Memory B cell (primary cell): ENCODE data around the gene GALM.

Experiments
- ATAC-seq: fragments of 150-1000 bp; cut with Tn5 transposase; 2 replicates; pipeline ENCODE4 v1.10.0; 2021; ENCODE audit warnings: low read depth, mild to moderate bottlenecking, moderate library complexity
- DNase-seq, 2 donors: peaks; one replicate each; pipeline ENCODE4 v3.0.0; 2022; ENCODE audit warnings: low spot score in 2 of 2
- H3K27ac Mint-ChIP-seq: one replicate; pipeline ENCODE4 v1.8.0; 2022; ENCODE audit warnings: mild to moderate bottlenecking, moderate library complexity, mixed read lengths
- H3K27me3 Mint-ChIP-seq: one replicate; pipeline ENCODE4 v1.8.0; 2022; ENCODE audit warnings: mixed read lengths
- H3K36me3 Mint-ChIP-seq: one replicate; pipeline ENCODE4 v1.8.0; 2022; ENCODE audit warnings: mild to moderate bottlenecking, mixed read lengths
- H3K4me1 Mint-ChIP-seq: one replicate; pipeline ENCODE4 v1.8.0; 2022; ENCODE audit warnings: mixed read lengths
- H3K4me3 Mint-ChIP-seq: one replicate; pipeline ENCODE4 v1.8.0; 2022; ENCODE audit warnings: mild to moderate bottlenecking, moderate library complexity, mixed read lengths
- H3K9me3 Mint-ChIP-seq: one replicate; pipeline ENCODE4 v1.8.0; 2022; ENCODE audit warnings: mixed read lengths

GALM gene

GRCh38 chr2:38665854-38666555 lies at the start of gene GALM:
TSS of gene GALM (plus strand) at chr2:38666114. CDS start at chr2:38666162, 48 bp downstream.
- Mint-ChIP-seq H3K4me1 (peaks cover 15% of the 10 kb centered on the region), H3K9me3 (no peaks in the 10 kb centered on the region), H3K4me3 (peak within 1 kb of the TSS; percentile 89), H3K36me3 (peaks cover 3% of the 10 kb centered on the region), H3K27ac (peak within 1 kb of the TSS; percentile 79), H3K27me3 (no peaks in the 10 kb centered on the region)
- ATAC-seq, result peak; percentile 49
- peak; percentile 10 to 28 for DNase-seq

- H3K27me3 Mint-ChIP-seq, result peaks cover 42% of the 10 kb centered on the region
- H3K4me3 Mint-ChIP-seq, result no peak overlapping the region
- H3K4me1 Mint-ChIP-seq, result peaks cover 5% of the 10 kb centered on the region
- ATAC-seq, result no peak
- H3K36me3 Mint-ChIP-seq, result no peaks in the 10 kb centered on the region
- no peaks in the 10 kb centered on the region for H3K9me3 Mint-ChIP-seq
- no peak overlapping the region for H3K27ac Mint-ChIP-seq
- DNase-seq, result no peak
Observed at GRCh38 chr2:38617301-38617700, 48.6 kb upstream of the GALM start.

GRCh38 chr2:38619458-38620164 lies 46.3 kb upstream of the GALM start:
- ATAC-seq (peak; percentile 60), DNase-seq (no peak)
- Mint-ChIP-seq H3K4me1 (peaks cover 9% of the 10 kb centered on the region), H3K36me3 (no peaks in the 10 kb centered on the region), H3K27ac (no peak overlapping the region), H3K27me3 (peaks cover 34% of the 10 kb centered on the region), H3K9me3 (no peaks in the 10 kb centered on the region), H3K4me3 (no peak overlapping the region)

GRCh38 chr2:38620282-38620977 lies 45.5 kb upstream of the GALM start:
- no peaks in the 10 kb centered on the region for H3K9me3 Mint-ChIP-seq
- H3K4me3 Mint-ChIP-seq, result no peak overlapping the region
- ATAC-seq (no peak), DNase-seq (no peak)
- peaks cover 9% of the 10 kb centered on the region for H3K4me1 Mint-ChIP-seq
- peaks cover 41% of the 10 kb centered on the region for H3K27me3 Mint-ChIP-seq
- H3K27ac Mint-ChIP-seq, result no peak overlapping the region
- H3K36me3 Mint-ChIP-seq, result no peaks in the 10 kb centered on the region

GRCh38 chr2:38621018-38621417 lies 44.9 kb upstream of the GALM start:
- Mint-ChIP-seq H3K4me1 (peaks cover 9% of the 10 kb centered on the region), H3K9me3 (no peaks in the 10 kb centered on the region)
- ATAC-seq, result no peak

GRCh38 chr2:38622210-38622609 lies 43.7 kb upstream of the GALM start:
- Mint-ChIP-seq H3K9me3 (no peaks in the 10 kb centered on the region), H3K36me3 (no peaks in the 10 kb centered on the region), H3K4me3 (no peak overlapping the region), H3K27me3 (peaks cover 32% of the 10 kb centered on the region), H3K4me1 (peaks cover 9% of the 10 kb centered on the region), H3K27ac (no peak overlapping the region)
- DNase-seq, result no peak
- ATAC-seq, result peak; percentile 50

More at GRCh38 chr2:38621018-38621417, 44.9 kb upstream of the GALM start:
- no peak overlapping the region for H3K4me3 Mint-ChIP-seq
- peaks cover 38% of the 10 kb centered on the region for H3K27me3 Mint-ChIP-seq
- no peak for DNase-seq
- no peak overlapping the region for H3K27ac Mint-ChIP-seq
- H3K36me3 Mint-ChIP-seq, result no peaks in the 10 kb centered on the region

GRCh38 chr2:38626326-38627035 lies 39.4 kb upstream of the GALM start:
- Mint-ChIP-seq H3K4me3 (no peak overlapping the region), H3K9me3 (peaks cover 2% of the 10 kb centered on the region), H3K4me1 (peaks cover 5% of the 10 kb centered on the region), H3K27ac (no peak overlapping the region), H3K27me3 (peaks cover 18% of the 10 kb centered on the region), H3K36me3 (peaks cover 1% of the 10 kb centered on the region)
- ATAC-seq (no peak), DNase-seq (no peak)

- Mint-ChIP-seq H3K27ac (no peak overlapping the region), H3K4me3 (no peak overlapping the region), H3K4me1 (peaks cover 3% of the 10 kb centered on the region), H3K9me3 (peaks cover 2% of the 10 kb centered on the region), H3K36me3 (peaks cover 1% of the 10 kb centered on the region), H3K27me3 (peaks cover 16% of the 10 kb centered on the region)
- DNase-seq (no peak), ATAC-seq (no peak)
Observed at GRCh38 chr2:38627391-38627790, 38.5 kb upstream of the GALM start.

- Mint-ChIP-seq H3K27me3 (peaks cover 13% of the 10 kb centered on the region), H3K36me3 (peaks cover 1% of the 10 kb centered on the region), H3K4me1 (peaks cover 5% of the 10 kb centered on the region), H3K9me3 (peaks cover 2% of the 10 kb centered on the region), H3K4me3 (no peak overlapping the region), H3K27ac (no peak overlapping the region)
- no peak for ATAC-seq
- DNase-seq, result no peak
Observed at GRCh38 chr2:38629684-38630083, 36.2 kb upstream of the GALM start.

- ATAC-seq, result no peak
- Mint-ChIP-seq H3K27ac (no peak overlapping the region), H3K36me3 (peaks cover 1% of the 10 kb centered on the region), H3K4me3 (no peak overlapping the region), H3K9me3 (peaks cover 5% of the 10 kb centered on the region), H3K27me3 (peaks cover 10% of the 10 kb centered on the region), H3K4me1 (peaks cover 5% of the 10 kb centered on the region)
- DNase-seq, result no peak
Observed at GRCh38 chr2:38631976-38632375, 33.9 kb upstream of the GALM start.

GRCh38 chr2:38632980-38633379 lies 32.9 kb upstream of the GALM start:
- ATAC-seq (no peak), DNase-seq (no peak)
- Mint-ChIP-seq H3K27me3 (peaks cover 10% of the 10 kb centered on the region), H3K9me3 (peaks cover 6% of the 10 kb centered on the region), H3K36me3 (peaks cover 1% of the 10 kb centered on the region), H3K4me3 (no peak overlapping the region), H3K4me1 (peaks cover 5% of the 10 kb centered on the region), H3K27ac (no peak overlapping the region)

GRCh38 chr2:38633895-38634294 lies 32.0 kb upstream of the GALM start:
- DNase-seq (no peak), ATAC-seq (no peak)
- peaks cover 10% of the 10 kb centered on the region for H3K27me3 Mint-ChIP-seq
- peaks cover 5% of the 10 kb centered on the region for H3K4me1 Mint-ChIP-seq
- H3K36me3 Mint-ChIP-seq, result peaks cover 1% of the 10 kb centered on the region
- H3K4me3 Mint-ChIP-seq, result no peak overlapping the region
- peaks cover 6% of the 10 kb centered on the region for H3K9me3 Mint-ChIP-seq
- no peak overlapping the region for H3K27ac Mint-ChIP-seq

GRCh38 chr2:38634684-38635083 lies 31.2 kb upstream of the GALM start:
- no peak for DNase-seq
- Mint-ChIP-seq H3K9me3 (peaks cover 6% of the 10 kb centered on the region), H3K4me3 (no peak overlapping the region), H3K27ac (no peak overlapping the region), H3K27me3 (peaks cover 10% of the 10 kb centered on the region), H3K36me3 (peaks cover 1% of the 10 kb centered on the region), H3K4me1 (peaks cover 5% of the 10 kb centered on the region)
- ATAC-seq, result peak; percentile 47

- Mint-ChIP-seq H3K36me3 (no peaks in the 10 kb centered on the region), H3K4me1 (peaks cover 5% of the 10 kb centered on the region), H3K27me3 (peaks cover 7% of the 10 kb centered on the region), H3K27ac (no peak overlapping the region), H3K9me3 (peaks cover 4% of the 10 kb centered on the region), H3K4me3 (no peak overlapping the region)
- no peak for ATAC-seq
- no peak for DNase-seq
Observed at GRCh38 chr2:38635139-38635538, 30.8 kb upstream of the GALM start.
